ENCODE results near the gene KIAA1671.
A peak's percentile ranks its signal among the peaks of the same experiment; 100 is the strongest.

KIAA1671 gene

DNA sequence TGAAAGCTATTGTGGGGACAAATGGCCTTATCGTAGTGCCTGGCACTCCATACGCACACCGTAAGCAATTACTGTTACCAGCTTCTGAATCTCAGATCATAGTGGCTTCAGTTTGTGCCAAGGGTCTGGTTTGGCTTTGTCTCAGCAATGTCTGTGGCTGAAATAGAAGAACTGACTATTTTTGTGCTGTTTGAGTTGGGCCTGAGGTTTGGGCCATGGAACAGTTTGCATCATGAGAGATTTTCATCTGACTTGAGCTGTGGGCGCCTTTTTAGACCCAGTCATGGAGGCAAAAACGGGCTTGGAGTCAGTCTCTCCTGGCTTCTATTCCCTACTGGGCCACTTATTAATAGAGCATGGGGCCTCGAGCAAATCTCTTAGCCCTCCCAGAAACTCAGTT, 126.1 kb downstream of the KIAA1671 start:
- Histone ChIP-seq H3K27me3 (ENCODE audit: low read length) (no peaks in the 10 kb centered on the region), H3K4me3 (ENCODE audit: insufficient read depth, low read length, poor library complexity, severe bottlenecking) (no peak overlapping the region), H2AFZ (ENCODE audit: low read depth, low read length, severe bottlenecking) (no peak overlapping the region), H3F3A (ENCODE audit: insufficient read depth) (no peaks in the 10 kb centered on the region), H3K27ac (ENCODE audit: low read depth, low read length) (no peak overlapping the region), H3K9ac (ENCODE audit: low read length) (no peak overlapping the region), H4K20me1 (ENCODE audit: low read depth, low read length) (no peaks in the 10 kb centered on the region), H3K79me2 (ENCODE audit: insufficient read depth, low read length) (no peaks in the 10 kb centered on the region), H3K4me2 (ENCODE audit: low read depth, low read length, poor library complexity, severe bottlenecking) (no peak overlapping the region), H3K9me3 (ENCODE audit: insufficient read depth, low read length) (no peaks in the 10 kb centered on the region), H3K9me2 (replicated peaks; ENCODE audit: insufficient read depth, low read length) (no peaks in the 10 kb centered on the region), H3K36me3 (ENCODE audit: low read length) (no peaks in the 10 kb centered on the region)
- TF ChIP-seq, protein P1, sequence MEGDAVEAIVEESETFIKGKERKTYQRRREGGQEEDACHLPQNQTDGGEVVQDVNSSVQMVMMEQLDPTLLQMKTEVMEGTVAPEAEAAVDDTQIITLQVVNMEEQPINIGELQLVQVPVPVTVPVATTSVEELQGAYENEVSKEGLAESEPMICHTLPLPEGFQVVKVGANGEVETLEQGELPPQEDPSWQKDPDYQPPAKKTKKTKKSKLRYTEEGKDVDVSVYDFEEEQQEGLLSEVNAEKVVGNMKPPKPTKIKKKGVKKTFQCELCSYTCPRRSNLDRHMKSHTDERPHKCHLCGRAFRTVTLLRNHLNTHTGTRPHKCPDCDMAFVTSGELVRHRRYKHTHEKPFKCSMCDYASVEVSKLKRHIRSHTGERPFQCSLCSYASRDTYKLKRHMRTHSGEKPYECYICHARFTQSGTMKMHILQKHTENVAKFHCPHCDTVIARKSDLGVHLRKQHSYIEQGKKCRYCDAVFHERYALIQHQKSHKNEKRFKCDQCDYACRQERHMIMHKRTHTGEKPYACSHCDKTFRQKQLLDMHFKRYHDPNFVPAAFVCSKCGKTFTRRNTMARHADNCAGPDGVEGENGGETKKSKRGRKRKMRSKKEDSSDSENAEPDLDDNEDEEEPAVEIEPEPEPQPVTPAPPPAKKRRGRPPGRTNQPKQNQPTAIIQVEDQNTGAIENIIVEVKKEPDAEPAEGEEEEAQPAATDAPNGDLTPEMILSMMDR (IDR thresholded peaks at IDR 0.05; ENCODE audit: insufficient read depth, low read length, poor library complexity, severe bottlenecking) = no peak
- TF ChIP-seq EZH2phosphoT487 (conservative IDR thresholded peaks at IDR 0.05; ENCODE audit: low read length) = no peak

DNA sequence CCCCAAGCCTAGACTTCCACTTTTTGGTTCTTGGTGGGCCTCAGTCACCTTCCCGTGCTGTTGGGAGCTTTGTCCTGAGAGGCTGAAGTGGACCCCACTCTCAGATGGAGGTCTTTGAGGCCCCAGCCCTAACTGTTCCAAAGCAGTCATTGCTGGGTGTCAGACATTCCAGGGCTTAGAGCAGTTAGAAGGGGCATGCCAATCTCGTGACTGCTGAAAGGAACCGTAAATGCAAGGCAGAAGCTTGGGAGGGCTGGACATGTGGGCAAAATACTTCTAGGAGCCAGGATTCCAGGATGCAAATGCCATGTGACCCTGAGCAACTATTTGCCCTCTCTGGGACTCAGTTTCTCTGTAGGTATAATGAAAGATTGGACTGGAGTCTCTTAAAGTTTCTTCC, 128.3 kb downstream of the KIAA1671 start:
- no peaks in the 10 kb centered on the region for H3K79me2 ChIP-seq (ENCODE audit: insufficient read depth, low read length)
- H3K9ac ChIP-seq (ENCODE audit: low read length) = no peak overlapping the region
- no peaks in the 10 kb centered on the region for H3K36me3 ChIP-seq (ENCODE audit: low read length)
- no peak overlapping the region for H2AFZ ChIP-seq (ENCODE audit: low read depth, low read length, severe bottlenecking)
- H3K4me2 ChIP-seq (ENCODE audit: low read depth, low read length, poor library complexity, severe bottlenecking) = no peak overlapping the region
- H3K27ac ChIP-seq (ENCODE audit: low read depth, low read length) = no peak overlapping the region
- no peaks in the 10 kb centered on the region for H3K9me3 ChIP-seq (ENCODE audit: insufficient read depth, low read length)
- H4K20me1 ChIP-seq (ENCODE audit: low read depth, low read length) = no peaks in the 10 kb centered on the region
- H3K27me3 ChIP-seq (ENCODE audit: low read length) = no peaks in the 10 kb centered on the region
- no peaks in the 10 kb centered on the region for H3K9me2 ChIP-seq (replicated peaks; ENCODE audit: insufficient read depth, low read length)
- TF ChIP-seq, protein P1 (IDR thresholded peaks at IDR 0.05; ENCODE audit: insufficient read depth, low read length, poor library complexity, severe bottlenecking) = no peak
- TF ChIP-seq EZH2phosphoT487 (conservative IDR thresholded peaks at IDR 0.05; ENCODE audit: low read length) = no peak
- H3K4me3 ChIP-seq (ENCODE audit: insufficient read depth, low read length, poor library complexity, severe bottlenecking) = no peak overlapping the region
- no peaks in the 10 kb centered on the region for H3F3A ChIP-seq (ENCODE audit: insufficient read depth)

DNA sequence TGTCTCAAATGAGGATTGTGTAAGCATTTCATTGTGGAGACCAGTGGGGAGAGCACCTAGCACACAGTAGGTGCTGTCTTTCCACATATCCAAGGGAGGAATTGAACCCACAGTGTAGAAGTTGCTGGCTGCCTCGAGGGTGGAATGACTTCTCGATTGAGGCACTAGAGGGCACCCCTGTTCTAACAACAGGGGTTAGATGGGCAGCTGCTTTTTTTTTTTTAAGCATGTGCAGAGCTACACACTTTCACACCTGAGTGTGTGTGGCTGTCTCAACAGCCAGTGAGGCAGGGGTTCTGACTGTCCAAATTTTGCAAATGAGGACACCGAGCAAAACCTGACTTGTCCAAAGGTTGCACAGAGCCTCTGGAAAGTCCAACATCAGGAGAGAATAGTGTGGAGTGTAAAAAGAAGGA, 128.9 kb downstream of the KIAA1671 start:
- Histone ChIP-seq H3K9me2 (replicated peaks; ENCODE audit: insufficient read depth, low read length) (no peaks in the 10 kb centered on the region), H3K27ac (ENCODE audit: low read depth, low read length) (no peak overlapping the region), H4K20me1 (ENCODE audit: low read depth, low read length) (no peaks in the 10 kb centered on the region), H3K36me3 (ENCODE audit: low read length) (no peaks in the 10 kb centered on the region), H3K27me3 (ENCODE audit: low read length) (no peaks in the 10 kb centered on the region), H3K9ac (ENCODE audit: low read length) (no peak overlapping the region), H3K4me2 (ENCODE audit: low read depth, low read length, poor library complexity, severe bottlenecking) (no peak overlapping the region), H2AFZ (ENCODE audit: low read depth, low read length, severe bottlenecking) (no peak overlapping the region), H3K4me3 (ENCODE audit: insufficient read depth, low read length, poor library complexity, severe bottlenecking) (no peak overlapping the region), H3K79me2 (ENCODE audit: insufficient read depth, low read length) (no peaks in the 10 kb centered on the region), H3K9me3 (ENCODE audit: insufficient read depth, low read length) (no peaks in the 10 kb centered on the region), H3F3A (ENCODE audit: insufficient read depth) (no peaks in the 10 kb centered on the region)
- TF ChIP-seq, protein P1 (IDR thresholded peaks at IDR 0.05; ENCODE audit: insufficient read depth, low read length, poor library complexity, severe bottlenecking) = peak; percentile 51
- no peak for TF ChIP-seq EZH2phosphoT487 (conservative IDR thresholded peaks at IDR 0.05; ENCODE audit: low read length)

Data from SU-DHL-6 (cell line).